NT2/D1 (cell line): Measurements from ENCODE around the gene SRGAP1.

Experiments
- SUZ12 ChIP-seq: IDR thresholded peaks from 2 replicates; pipeline ENCODE4 v1.6.1; 2011; ENCODE audit not compliant: insufficient read length, insufficient read depth; ENCODE audit errors: extremely low read depth
- YY1 ChIP-seq: IDR thresholded peaks from 2 replicates; pipeline ENCODE4 v1.6.1; 2011; ENCODE audit not compliant: insufficient read length, insufficient read depth
- ZNF274 ChIP-seq: IDR thresholded peaks from 2 replicates; pipeline ENCODE4 v1.6.1; 2011; ENCODE audit warnings: mild to moderate bottlenecking, low read depth, low read length

DNA sequence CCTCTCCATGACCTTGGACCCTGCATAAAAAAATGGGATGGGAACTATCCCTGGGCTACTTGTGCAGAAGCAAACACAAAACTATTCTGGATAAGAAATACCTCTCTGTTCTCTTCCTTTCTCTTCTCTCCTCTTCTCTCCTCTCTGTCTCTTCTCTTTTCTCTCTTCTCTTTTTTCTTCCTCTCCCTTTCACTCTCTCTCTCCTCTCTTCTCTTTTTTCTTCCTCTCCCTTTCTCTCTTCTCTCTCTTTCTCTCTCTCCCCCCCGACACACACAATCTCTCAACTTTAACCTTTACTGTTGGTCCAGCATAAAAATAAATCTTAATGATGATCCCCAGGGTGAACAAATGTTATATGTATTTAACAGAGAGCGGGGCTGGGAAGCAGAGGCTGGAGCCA, 141.4 kb downstream of the SRGAP1 start:
- TF ChIP-seq YY1 (no peak), SUZ12 (no peak), ZNF274 (no peak)
